Cardiac fibroblast (primary cell): ENCODE data around the gene ADCY1.
A peak's percentile ranks its signal among the peaks of the same experiment; 100 is the strongest.

Source experiments
- DNase-seq, 2 donors: peaks; one replicate each; pipeline versions ENCODE4 v3.0.0 to v3.0.0-alpha.2; 2010; ENCODE audit warnings: low read depth in 2 of 2
- H3K4me3 ChIP-seq, 2 donors: replicated peaks in 1 of 2; 1 replicate in 1 of 2; 2 replicates in 1 of 2; pipeline ENCODE4 v1.5.1; 2011; ENCODE audit warnings: low read depth in 2 of 2, low read length in 2 of 2, mild to moderate bottlenecking in 2 of 2, moderate library complexity in 1 of 2
- TF ChIP-seq, protein P1 (sequence below): IDR thresholded peaks from one replicate; pipeline ENCODE4 v1.5.1; 2011; ENCODE audit warnings: low read depth, mild to moderate bottlenecking, low read length, inconsistent platforms

Gene ADCY1

DNA sequence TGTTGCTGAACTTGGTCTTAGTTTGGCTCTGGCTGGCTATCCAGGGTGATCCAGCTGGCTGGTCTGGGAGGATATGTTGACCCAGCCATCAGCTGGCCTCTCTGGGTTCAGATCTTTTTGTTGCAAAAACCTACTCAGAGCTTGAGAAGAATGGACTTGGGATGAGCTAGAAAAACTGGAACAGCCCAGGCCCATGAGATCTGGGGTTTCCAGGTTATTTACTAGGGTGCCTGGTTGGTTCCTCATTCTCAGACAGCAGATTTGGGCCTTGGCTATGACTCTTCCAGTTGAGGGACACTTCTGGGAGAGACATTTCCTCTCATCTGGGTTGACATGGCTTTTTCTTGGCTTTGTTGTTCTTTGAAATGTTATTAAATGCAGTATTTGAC, 116.6 kb downstream of the ADCY1 start:
- no peak overlapping the region for H3K4me3 ChIP-seq
- TF ChIP-seq, protein P1, sequence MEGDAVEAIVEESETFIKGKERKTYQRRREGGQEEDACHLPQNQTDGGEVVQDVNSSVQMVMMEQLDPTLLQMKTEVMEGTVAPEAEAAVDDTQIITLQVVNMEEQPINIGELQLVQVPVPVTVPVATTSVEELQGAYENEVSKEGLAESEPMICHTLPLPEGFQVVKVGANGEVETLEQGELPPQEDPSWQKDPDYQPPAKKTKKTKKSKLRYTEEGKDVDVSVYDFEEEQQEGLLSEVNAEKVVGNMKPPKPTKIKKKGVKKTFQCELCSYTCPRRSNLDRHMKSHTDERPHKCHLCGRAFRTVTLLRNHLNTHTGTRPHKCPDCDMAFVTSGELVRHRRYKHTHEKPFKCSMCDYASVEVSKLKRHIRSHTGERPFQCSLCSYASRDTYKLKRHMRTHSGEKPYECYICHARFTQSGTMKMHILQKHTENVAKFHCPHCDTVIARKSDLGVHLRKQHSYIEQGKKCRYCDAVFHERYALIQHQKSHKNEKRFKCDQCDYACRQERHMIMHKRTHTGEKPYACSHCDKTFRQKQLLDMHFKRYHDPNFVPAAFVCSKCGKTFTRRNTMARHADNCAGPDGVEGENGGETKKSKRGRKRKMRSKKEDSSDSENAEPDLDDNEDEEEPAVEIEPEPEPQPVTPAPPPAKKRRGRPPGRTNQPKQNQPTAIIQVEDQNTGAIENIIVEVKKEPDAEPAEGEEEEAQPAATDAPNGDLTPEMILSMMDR = no peak
- no peak for DNase-seq

- no peak overlapping the region for H3K4me3 ChIP-seq
- DNase-seq = no peak
- TF ChIP-seq, protein P1 = no peak
Observed at GRCh38 chr7:45691155-45691656, 117.0 kb downstream of the ADCY1 start.

DNA sequence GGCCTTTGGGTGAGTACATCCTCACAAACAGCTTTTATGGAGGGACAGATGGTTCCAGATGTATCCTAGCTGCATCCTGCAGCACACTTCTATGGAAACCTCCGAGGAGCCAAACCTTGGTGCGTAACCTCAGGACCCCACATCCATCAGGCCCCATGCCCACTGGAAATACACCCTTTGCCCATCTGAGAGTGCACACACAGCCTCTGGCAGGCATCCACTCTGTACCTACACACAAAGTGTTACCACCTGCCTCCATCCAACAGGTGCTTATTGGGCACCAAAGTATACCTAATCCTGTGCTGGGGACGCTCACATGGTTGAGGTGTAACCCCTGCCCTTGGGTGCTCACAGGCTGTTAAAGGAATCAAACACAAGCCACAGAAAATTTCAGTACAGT, 117.9 kb downstream of the ADCY1 start:
- DNase-seq = no peak
- no peak overlapping the region for H3K4me3 ChIP-seq
- TF ChIP-seq, protein P1 = no peak

DNA sequence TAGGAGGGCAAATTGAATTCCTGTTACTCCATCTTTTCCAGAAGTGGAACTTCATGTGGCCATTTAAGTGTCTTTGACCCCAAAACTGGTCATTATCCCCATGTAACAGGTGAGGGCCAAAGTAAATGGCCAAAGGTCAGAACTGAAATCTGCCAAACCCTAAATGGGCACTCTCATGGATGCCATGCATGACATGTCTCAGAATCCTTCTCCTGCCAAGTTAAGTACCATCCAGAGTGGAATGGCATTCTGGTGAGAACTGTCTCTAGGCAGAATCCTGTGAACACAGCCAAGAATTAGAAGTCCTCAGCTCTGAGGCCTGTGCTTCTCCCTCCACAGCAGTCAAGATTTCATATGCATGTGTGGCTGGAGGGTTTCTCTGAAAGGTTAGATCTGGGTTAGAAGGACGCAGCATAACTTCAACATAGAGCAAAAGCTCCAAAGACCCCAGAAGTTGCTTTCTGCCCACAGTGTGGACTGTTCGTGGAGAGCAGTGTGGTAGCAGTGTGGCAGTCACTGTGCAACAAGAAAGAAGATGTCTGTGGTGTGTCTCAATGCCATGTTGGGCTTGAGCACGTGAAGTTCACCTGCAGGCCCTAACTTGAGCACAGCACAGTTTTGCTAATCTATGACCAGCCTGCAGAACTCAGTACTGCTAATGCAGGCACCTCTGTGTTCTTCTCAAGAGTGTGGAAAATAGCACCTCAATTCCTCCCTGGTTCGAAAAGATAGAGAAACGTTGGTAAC, 121.3 kb downstream of the ADCY1 start:
- TF ChIP-seq, protein P1 = no peak
- H3K4me3 ChIP-seq = no peak overlapping the region
- no peak for DNase-seq

DNA sequence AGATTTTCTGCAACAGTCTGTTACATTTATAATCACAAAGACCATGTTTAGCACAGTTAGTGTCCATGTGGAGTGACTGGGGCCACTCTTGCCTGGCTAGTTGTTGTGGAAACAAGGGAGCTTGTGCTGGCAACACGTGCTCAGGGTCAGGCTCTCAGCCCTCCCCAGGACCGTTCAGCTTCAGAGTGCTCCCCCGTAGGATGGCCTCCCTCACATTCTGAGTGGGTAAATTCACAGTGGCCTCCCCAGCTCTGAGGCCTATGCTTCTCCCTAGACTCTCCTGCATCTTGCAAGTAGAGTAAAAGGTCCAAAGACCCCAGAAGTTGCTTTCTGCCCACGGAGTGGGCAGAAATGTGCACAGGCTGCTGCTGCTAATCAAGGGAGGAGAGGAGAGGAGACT, 122.3 kb downstream of the ADCY1 start:
- no peak for DNase-seq
- H3K4me3 ChIP-seq = no peak overlapping the region
- TF ChIP-seq, protein P1 = no peak

DNA sequence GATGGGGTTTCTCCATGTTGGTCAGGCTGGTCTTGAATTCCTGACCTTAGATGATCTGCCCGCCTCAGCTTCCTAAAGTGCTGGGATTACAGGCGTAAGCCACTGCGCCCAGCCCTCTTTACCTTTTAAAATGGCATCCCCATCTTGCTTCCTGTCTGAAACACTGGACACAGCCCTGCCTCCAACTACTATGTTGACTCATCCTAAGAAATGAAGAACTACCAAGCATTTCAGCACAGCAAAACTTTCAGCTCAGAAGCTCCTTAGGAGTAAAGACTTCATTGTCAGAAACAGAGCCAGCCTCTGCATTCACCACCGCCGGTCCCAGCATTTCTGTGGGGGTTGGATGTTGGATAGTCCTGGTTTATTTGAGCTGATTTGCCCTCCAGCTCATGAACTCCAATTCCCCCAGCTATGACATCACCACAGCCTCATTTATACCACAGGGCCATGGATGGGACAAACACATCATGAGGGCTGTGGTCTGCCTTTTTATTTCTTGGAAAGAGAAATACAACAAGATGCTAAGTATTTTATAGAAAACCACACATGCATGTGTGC, 123.5 kb downstream of the ADCY1 start:
- peak in 1 of 2 donors; percentile 45 for DNase-seq
- TF ChIP-seq, protein P1 = no peak
- H3K4me3 ChIP-seq = no peak overlapping the region
